HG02610 (cell line): ENCODE results near the gene HIBADH.
"Not testable (repeated sequence)": the region's sequence is repeated elsewhere in the genome, so short reads cannot be mapped to it uniquely, and the experiment has no call there.

Source experiments
- ATAC-seq: cut with Tn5 transposase; IDR thresholded peaks from one replicate; pipeline ENCODE4 v1.9.1; 2021; ENCODE audit warnings: mild to moderate bottlenecking, moderate library complexity; ENCODE audit not compliant: unreplicated experiment

HIBADH gene

DNA sequence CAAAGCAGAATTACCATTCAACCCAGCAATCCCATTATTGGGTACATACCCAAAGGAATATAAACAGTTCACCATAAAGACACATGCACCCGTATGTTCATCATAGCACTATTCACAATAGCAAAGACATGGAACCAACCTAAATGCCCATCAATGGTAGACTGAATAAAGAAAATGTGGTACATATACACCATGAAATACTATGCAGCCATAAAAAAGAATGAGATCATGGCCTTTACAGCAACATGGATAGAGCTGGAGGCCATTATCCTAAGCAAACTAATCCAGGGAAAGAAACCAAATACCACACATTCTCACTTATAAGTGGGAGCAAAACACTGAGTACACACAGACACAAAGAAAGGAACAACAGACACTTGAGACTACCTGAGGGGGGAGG, 23.6 kb downstream of the HIBADH start:
- ATAC-seq, result not testable (repeated sequence)

DNA sequence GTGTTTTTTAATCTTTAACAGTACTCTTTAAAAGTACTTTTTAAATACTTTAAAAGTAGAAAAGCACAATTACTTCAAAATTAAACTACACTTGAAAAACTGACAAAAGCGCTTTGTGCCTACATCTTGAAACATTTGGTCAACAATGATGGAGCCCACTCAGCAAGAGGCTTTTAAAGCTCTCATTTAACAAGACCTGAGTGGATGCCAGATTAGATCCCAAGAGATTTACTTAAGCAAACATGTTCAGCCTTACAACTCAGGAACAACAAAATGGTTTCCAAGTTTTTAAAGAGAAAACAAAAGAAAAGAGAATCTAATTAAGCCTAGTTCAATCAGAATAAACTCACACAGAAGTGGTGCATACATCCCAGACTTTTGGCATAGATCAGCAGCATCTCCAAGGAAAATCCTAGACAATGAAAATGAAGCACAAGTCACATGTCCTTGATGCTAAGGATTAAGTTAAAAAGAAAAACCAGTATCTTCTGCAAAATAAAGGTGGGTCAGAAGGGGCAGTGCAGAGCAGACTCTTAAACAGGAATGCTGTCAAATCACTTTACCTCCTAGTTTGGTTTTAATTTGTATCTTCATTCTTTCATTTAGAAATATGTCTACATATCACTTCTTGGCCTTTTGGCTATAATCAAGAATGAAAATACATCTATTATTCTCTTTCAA, 26.2 kb downstream of the HIBADH start:
- no peak for ATAC-seq

DNA sequence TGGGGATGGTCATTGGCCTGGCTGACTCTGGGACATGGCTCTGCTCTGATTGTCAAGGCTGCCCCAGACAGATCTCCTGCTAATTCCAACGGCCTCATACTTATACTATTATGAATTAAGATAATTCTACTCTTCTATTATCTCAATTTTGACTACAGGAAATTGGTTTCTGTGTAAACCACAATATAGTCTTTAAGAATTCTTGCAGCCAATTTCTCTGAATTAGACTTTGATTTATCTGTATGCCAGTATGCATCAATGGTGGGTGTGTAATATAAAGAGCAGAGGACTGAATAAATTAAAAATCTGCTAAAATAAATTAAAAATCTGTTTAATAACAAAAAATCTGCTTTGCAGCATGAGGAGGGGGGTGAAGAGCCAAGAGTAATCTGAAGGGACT, 27.0 kb downstream of the HIBADH start:
- no peak for ATAC-seq

- ATAC-seq, result no peak
These were observed 27.8 kb downstream of the HIBADH start for GRCh38 chr7:27634671-27635493.

DNA sequence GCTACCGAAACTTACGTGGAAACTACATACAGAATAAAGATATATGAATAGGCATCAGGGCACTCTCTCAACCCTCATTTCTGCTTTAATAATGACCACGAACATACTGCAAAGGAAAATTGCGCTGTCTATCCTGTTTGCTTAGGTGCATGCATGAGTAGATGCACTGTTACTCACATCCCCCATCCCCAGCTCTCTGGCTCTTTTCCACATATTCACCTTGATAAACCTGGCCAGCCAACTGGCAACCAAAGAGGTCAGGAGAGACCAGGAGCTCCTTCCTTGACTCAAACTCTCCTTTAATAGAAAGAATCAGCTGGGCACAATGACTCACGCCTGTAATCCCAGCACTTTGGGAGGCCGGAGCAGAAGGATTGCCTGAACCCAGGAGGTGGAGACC, 29.6 kb downstream of the HIBADH start:
- ATAC-seq, result no peak

GRCh38 chr7:27631391-27631790, 31.3 kb downstream of the HIBADH start:
- ATAC-seq, result no peak

- ATAC-seq, result no peak
These were observed 35.5 kb downstream of the HIBADH start for GRCh38 chr7:27627146-27627545.

- no peak for ATAC-seq
These were observed 43.2 kb downstream of the HIBADH start for GRCh38 chr7:27619492-27619891.

DNA sequence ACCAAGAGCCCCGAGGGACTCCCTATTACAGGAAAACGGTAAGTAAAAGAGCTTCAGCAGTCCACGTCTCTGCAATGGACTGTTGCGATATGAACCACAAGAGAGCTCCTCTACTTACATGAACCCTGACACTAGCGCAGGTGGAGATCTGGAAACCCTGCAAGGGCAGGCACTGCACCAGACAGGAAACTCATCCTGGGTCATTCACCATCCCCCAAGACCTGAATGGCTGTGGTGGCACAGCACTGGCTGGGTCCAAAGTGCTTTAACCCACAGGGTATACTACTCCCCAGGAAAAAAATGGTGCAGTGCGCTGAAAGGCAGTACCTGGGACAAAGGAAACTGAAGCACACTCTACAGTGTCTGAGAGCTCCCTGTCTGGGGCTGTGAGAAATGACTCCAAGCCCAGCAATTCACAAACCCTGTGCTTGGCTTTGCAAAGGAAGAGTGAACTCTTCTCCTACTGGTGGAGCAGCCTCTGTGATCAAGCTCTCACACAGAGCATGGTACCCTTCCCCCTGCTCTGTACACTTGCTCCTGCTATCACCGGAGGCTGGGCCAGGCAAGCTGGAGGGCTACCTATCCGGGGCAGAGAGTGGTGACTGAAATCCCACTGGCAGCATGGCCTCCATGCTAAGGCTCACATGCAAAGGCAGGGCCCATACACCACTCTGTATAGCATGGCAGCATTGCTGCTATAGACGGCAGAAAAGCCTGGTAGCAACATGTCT, 44.9 kb downstream of the HIBADH start:
- no peak for ATAC-seq

- no peak for ATAC-seq
These were observed 45.7 kb downstream of the HIBADH start for GRCh38 chr7:27616914-27617548.

DNA sequence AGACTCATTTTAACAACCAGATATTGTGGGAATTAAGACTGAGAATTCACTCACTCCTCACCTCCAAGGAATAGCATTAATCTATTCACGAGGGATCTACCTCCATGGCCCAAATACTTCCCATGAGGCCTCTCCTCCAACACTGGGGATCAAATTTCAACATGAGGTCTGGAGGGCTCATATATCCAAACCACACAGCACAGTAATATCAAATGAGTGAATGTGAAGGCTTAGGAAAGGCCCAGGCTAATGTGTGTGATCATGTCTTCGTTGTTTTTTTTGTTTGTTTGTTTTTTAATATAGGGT, 46.5 kb downstream of the HIBADH start:
- ATAC-seq, result no peak

- ATAC-seq, result no peak
These were observed 47.1 kb downstream of the HIBADH start for GRCh38 chr7:27615420-27616185.

- ATAC-seq, result no peak
These were observed 48.6 kb downstream of the HIBADH start for GRCh38 chr7:27614095-27614494.

GRCh38 chr7:27611059-27611458, 51.6 kb downstream of the HIBADH start:
- no peak for ATAC-seq

DNA sequence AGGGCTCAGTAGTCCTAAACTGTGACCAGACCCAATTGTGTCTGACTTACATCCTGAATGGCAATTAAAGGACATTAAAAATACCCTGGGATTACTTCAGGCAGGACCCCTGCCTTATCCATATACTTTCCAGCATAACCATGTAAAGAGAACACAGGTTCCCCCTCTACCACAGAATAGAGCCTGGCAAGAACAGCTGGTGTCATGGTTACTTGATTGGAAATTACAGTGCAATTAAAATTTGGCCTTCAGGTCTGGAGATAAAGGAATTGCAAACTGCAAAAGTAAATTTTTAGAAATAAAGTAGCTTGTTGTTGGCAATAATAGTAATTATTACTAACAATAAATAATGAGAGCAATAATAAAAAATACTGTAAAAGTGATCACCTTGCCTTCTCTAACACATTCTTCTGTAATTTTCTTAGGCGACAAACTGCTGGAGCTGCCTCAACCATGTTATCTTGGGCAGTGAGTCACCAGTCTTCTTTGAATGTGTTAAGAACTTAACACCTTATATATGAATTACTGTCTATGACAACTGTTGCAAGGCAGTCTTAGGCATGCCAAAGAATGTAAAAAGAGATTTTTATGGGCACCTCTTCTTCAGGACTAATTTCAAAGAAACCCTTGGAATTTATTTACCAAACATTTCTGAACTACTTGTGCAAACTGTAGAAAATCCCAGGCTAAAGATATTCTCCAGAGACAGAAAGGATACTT, 53.7 kb downstream of the HIBADH start:
- no peak for ATAC-seq

DNA sequence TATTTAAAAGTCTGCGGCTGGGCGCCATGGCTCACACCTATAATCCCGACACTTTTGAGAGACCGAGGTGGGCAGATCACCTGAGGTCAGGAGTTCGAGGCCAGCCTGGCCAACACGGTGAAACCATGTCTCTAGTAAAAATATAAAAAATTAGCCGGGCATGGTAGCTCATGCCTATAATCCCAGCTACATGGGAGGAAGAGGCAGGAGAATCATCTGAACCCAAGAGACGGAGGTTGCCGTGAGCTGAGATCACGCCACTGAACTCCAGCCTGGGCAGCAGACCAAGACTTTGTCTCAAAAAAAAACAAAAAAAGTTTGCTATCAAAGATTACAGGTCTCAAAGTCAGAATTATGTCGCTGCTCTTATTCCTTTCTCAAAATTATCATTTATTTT, 55.5 kb downstream of the HIBADH start:
- no peak for ATAC-seq

DNA sequence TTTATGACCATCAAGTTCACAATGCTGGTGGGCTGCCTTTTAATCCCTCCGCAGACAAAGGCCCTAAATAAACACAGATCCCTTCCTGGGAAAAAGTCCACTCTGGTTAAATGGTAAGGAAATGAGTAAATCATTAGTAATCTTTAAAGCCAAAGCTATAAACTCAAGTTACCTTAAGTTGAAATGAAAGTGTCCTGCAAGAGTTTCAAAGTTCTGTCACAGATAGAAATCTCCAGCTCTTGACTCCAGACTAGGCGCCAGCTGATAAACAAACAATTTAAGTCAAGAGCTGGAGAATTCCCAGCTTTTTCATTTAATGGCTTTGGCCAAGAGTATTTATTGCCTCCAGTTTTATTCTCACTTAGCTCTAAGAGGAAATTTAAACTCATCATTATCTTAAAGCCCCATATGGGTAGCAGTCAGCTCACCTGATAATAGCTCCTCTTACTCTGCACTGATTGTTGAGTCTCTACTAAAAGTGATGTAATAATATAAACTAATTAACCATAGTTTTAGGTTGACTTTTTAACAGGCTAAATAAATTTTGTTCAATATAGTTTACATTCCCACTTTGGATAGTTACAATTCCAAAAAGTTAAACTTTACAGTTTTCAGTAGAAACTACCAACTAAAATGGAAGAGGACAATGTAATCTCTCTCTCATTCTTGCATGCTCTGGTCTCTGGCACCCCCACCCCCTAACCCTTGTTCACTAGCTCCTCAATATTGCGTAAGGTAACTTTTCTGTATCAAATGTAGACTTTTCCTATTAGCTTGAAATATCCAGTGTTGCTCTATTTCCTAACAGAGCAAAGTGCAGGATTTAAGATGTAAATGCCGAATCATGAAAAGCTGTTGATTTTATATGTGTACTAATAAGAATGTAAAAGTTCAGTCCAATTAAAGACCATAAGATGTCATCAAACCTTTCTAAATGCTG, 56.1 kb downstream of the HIBADH start:
- ATAC-seq, result no peak

DNA sequence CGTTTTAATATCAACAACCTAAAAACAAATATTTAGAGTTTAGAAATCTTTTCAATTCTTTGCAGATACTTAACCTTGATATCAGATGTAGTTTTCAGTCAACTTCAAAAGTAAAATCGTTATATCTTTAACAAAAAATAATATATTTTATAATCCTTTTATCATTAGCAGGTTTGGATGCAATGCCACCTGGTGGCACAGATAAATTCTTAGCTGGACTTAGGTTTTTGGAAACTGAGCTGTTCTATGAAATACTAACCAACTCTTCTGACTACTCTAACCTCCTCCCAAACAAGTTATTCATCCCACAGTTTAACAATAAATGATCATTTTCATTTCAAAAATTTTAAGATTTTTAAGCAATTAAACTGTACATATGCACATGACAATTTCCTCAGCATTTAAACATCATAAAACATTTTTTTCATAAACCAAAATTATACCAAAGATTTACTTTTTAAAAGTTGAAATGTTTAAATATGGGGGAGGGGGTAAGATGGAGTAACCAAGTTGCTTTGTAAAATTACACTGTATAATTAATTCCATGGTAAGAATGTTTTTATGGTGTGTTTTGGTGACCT, 56.9 kb downstream of the HIBADH start:
- ATAC-seq, result no peak

DNA sequence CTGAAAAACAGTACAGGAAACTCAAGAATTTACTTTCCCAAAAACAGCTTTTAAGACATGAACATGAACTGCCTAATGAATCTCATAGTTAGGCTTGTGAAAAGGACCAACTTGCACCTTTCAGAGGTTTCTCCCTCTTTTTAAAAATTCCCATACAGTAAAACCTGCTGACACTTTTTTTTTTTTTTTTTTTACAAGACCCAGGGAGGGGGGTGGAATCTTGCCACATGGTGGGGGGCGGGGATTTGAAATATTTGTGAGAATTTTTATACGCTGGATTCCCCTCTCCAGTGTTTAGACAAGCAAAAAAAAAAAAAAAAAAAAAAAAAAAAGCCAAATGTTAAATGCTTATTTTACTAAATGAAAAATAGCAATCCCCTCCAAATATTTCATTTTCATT, 57.4 kb downstream of the HIBADH start:
- ATAC-seq, result no peak
